ENCODE measurements around the gene MSMP. TPM values are rescaled to one million over a fixed set of nuclear protein-coding genes. Genes with fewer than 3 reads are reported as not detected.
A peak's percentile ranks its signal among the peaks of the same experiment; 100 is the strongest.

MSMP gene
- total RNA-seq, 1 donor from 2014 or later = not detected

DNA sequence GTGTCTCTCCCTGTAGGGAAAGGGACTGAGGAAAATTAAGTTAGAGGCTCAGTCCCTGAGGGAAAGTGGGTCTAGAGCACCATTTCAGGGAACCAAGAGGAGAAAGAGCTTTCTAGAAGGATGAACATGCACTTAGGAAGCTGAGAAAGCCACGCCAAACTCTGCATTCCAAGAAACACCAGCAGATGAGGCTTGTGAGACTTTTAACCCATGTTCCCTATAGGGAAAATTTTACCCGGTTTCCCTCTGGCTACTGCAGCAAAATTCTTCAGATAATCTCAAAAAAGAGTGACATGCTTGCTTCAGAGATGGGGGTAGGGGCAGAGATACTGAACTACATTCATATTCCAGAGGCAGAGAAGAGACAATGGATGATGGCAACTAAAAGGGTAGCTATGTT is 30.6 kb downstream of the MSMP start:
- H3K4me1 ChIP-seq (ENCODE audit: insufficient read depth, low read length) = peaks cover 23% of the 10 kb centered on the region
- no peak for TF ChIP-seq EZH2 (IDR thresholded peaks at IDR 0.05; ENCODE audit: insufficient read depth, low read length)
- TF ChIP-seq, protein P1, sequence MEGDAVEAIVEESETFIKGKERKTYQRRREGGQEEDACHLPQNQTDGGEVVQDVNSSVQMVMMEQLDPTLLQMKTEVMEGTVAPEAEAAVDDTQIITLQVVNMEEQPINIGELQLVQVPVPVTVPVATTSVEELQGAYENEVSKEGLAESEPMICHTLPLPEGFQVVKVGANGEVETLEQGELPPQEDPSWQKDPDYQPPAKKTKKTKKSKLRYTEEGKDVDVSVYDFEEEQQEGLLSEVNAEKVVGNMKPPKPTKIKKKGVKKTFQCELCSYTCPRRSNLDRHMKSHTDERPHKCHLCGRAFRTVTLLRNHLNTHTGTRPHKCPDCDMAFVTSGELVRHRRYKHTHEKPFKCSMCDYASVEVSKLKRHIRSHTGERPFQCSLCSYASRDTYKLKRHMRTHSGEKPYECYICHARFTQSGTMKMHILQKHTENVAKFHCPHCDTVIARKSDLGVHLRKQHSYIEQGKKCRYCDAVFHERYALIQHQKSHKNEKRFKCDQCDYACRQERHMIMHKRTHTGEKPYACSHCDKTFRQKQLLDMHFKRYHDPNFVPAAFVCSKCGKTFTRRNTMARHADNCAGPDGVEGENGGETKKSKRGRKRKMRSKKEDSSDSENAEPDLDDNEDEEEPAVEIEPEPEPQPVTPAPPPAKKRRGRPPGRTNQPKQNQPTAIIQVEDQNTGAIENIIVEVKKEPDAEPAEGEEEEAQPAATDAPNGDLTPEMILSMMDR (IDR thresholded peaks at IDR 0.05; ENCODE audit: insufficient read depth, low read depth, low read length) = no peak
- DNase-seq (ENCODE audit: low read depth) (no peak), FAIRE-seq (no peak)
- H3K27ac ChIP-seq (ENCODE audit: low read depth, low read length) = no peak overlapping the region
- H3K27me3 Mint-ChIP-seq (ENCODE audit: low read depth, unreplicated experiment) = no peaks in the 10 kb centered on the region
- peaks cover 71% of the 10 kb centered on the region for H3K36me3 ChIP-seq (ENCODE audit: insufficient read depth, low read length)
- H4K20me1 ChIP-seq (ENCODE audit: insufficient read depth, low read length) = peaks cover 81% of the 10 kb centered on the region
- H2AFZ ChIP-seq (ENCODE audit: low read depth, low read length) = no peak overlapping the region
- peak overlapping the region; percentile 49 for H3K27ac Mint-ChIP-seq (ENCODE audit: unreplicated experiment)
- H3K9me3 ChIP-seq (ENCODE audit: insufficient read depth, low read depth, low read length) = no peaks in the 10 kb centered on the region
- H3K4me1 Mint-ChIP-seq (ENCODE audit: low read depth, unreplicated experiment) = peaks cover 4% of the 10 kb centered on the region
- H3K4me3 Mint-ChIP-seq (ENCODE audit: unreplicated experiment) = no peak overlapping the region
- no peak overlapping the region for H3K4me3 ChIP-seq (ENCODE audit: insufficient read depth, low read depth, low read length)
- H3K27me3 ChIP-seq (ENCODE audit: insufficient read depth, low read length) = no peaks in the 10 kb centered on the region
- no peaks in the 10 kb centered on the region for H3K9me3 Mint-ChIP-seq (ENCODE audit: unreplicated experiment)
- no peak overlapping the region for H3K4me2 ChIP-seq (ENCODE audit: low read length)
- no peak overlapping the region for H3K9ac ChIP-seq (ENCODE audit: low read length)
- peaks cover 41% of the 10 kb centered on the region for H3K36me3 Mint-ChIP-seq (ENCODE audit: low read depth, unreplicated experiment)
- peaks cover 96% of the 10 kb centered on the region for H3K79me2 ChIP-seq (ENCODE audit: insufficient read depth, low read length)

DNA sequence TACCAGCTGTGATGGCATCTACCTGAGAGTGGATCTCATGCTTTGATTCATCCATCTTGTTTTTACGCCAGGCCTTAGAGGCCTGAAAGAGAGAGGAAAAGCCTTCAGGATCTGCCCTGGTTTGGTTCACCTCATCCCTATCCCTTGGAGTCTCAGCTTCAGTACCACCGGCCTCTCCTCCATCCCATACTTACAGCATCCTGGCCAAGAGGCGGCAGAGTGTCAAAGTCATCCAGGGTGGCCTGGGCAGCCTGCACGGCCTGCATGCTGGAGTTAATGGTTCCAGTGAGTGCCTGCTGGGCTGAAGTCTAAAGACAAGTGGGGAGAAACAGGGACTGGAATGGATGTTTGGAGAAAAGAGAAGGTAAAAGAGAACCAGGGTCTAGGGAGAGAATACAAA is 34.5 kb downstream of the MSMP start:
- H3K9me3 Mint-ChIP-seq (ENCODE audit: unreplicated experiment) = no peaks in the 10 kb centered on the region
- peaks cover 14% of the 10 kb centered on the region for H3K4me1 Mint-ChIP-seq (ENCODE audit: low read depth, unreplicated experiment)
- no peak overlapping the region for H3K27ac Mint-ChIP-seq (ENCODE audit: unreplicated experiment)
- no peak for TF ChIP-seq EZH2 (IDR thresholded peaks at IDR 0.05; ENCODE audit: insufficient read depth, low read length)
- TF ChIP-seq, protein P1 (IDR thresholded peaks at IDR 0.05; ENCODE audit: insufficient read depth, low read depth, low read length) = no peak
- Histone ChIP-seq H3K36me3 (ENCODE audit: insufficient read depth, low read length) (peaks cover 95% of the 10 kb centered on the region), H3K4me3 (ENCODE audit: insufficient read depth, low read depth, low read length) (no peak overlapping the region), H3K4me2 (ENCODE audit: low read length) (no peak overlapping the region), H3K27me3 (ENCODE audit: insufficient read depth, low read length) (no peaks in the 10 kb centered on the region), H3K4me1 (ENCODE audit: insufficient read depth, low read length) (no peaks in the 10 kb centered on the region), H3K9me3 (ENCODE audit: insufficient read depth, low read depth, low read length) (no peaks in the 10 kb centered on the region), H3K79me2 (ENCODE audit: insufficient read depth, low read length) (peaks cover 92% of the 10 kb centered on the region), H2AFZ (ENCODE audit: low read depth, low read length) (no peak overlapping the region), H3K27ac (ENCODE audit: low read depth, low read length) (no peak overlapping the region), H4K20me1 (ENCODE audit: insufficient read depth, low read length) (peaks cover 96% of the 10 kb centered on the region), H3K9ac (ENCODE audit: low read length) (no peak overlapping the region)
- no peak overlapping the region for H3K4me3 Mint-ChIP-seq (ENCODE audit: unreplicated experiment)
- peaks cover 51% of the 10 kb centered on the region for H3K36me3 Mint-ChIP-seq (ENCODE audit: low read depth, unreplicated experiment)
- DNase-seq (ENCODE audit: low read depth) (no peak), FAIRE-seq (no peak)
- H3K27me3 Mint-ChIP-seq (ENCODE audit: low read depth, unreplicated experiment) = no peaks in the 10 kb centered on the region

DNA sequence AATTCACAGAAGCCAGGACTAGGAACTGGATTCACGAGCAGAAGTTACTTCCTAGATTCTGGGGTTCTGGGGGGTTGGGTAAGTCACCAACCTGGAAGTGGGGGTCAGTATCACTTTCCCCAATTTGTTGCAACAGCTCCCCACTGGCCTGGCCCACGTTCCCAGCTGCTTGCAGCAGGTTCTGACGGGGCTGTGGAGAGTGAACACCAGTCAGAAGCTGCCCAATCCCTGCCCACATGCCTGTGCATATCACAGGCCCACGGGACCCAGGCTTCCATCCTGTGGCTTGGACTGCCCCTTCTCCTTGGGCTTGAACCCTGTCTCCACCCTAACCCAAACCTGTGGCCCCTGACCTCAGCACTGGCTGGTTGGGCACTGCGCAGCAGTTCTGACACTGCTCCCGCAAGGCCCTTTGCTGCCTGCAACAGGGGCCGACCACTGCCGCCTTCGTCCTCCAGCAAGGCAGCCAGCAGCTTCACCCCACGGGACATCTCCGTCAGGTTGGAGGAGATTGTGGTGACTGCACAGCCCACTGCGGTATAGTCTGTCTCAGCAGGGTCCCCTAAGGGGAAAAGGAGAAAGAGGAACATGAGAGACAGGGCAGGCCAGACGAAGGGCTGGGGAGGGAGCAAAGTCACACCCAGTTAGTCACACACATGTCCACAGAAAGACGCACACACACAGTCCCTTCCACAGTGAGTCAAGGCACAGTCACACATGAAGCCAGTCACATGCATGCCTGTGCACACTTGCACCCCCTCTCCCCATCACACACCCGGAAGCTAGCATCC is 35.2 kb downstream of the MSMP start:
- H3K27ac ChIP-seq (ENCODE audit: low read depth, low read length) = no peak overlapping the region
- H3K27ac Mint-ChIP-seq (ENCODE audit: unreplicated experiment) = no peak overlapping the region
- no peak overlapping the region for H3K4me3 ChIP-seq (ENCODE audit: insufficient read depth, low read depth, low read length)
- H3K4me3 Mint-ChIP-seq (ENCODE audit: unreplicated experiment) = no peak overlapping the region
- H3K9ac ChIP-seq (ENCODE audit: low read length) = no peak overlapping the region
- H4K20me1 ChIP-seq (ENCODE audit: insufficient read depth, low read length) = peaks cover 96% of the 10 kb centered on the region
- no peak overlapping the region for H2AFZ ChIP-seq (ENCODE audit: low read depth, low read length)
- H3K9me3 ChIP-seq (ENCODE audit: insufficient read depth, low read depth, low read length) = no peaks in the 10 kb centered on the region
- H3K79me2 ChIP-seq (ENCODE audit: insufficient read depth, low read length) = peaks cover 92% of the 10 kb centered on the region
- no peak for TF ChIP-seq EZH2 (IDR thresholded peaks at IDR 0.05; ENCODE audit: insufficient read depth, low read length)
- TF ChIP-seq, protein P1 (IDR thresholded peaks at IDR 0.05; ENCODE audit: insufficient read depth, low read depth, low read length) = no peak
- DNase-seq (ENCODE audit: low read depth) (no peak), FAIRE-seq (no peak)
- no peak overlapping the region for H3K4me2 ChIP-seq (ENCODE audit: low read length)
- H3K27me3 Mint-ChIP-seq (ENCODE audit: low read depth, unreplicated experiment) = no peaks in the 10 kb centered on the region
- H3K36me3 Mint-ChIP-seq (ENCODE audit: low read depth, unreplicated experiment) = peaks cover 47% of the 10 kb centered on the region
- peaks cover 95% of the 10 kb centered on the region for H3K36me3 ChIP-seq (ENCODE audit: insufficient read depth, low read length)
- no peaks in the 10 kb centered on the region for H3K27me3 ChIP-seq (ENCODE audit: insufficient read depth, low read length)
- H3K4me1 Mint-ChIP-seq (ENCODE audit: low read depth, unreplicated experiment) = peaks cover 12% of the 10 kb centered on the region
- no peaks in the 10 kb centered on the region for H3K4me1 ChIP-seq (ENCODE audit: insufficient read depth, low read length)
- H3K9me3 Mint-ChIP-seq (ENCODE audit: unreplicated experiment) = no peaks in the 10 kb centered on the region

Measured in astrocyte (in vitro differentiated cells and primary cell).